ENCODE measurements around the gene TOX2.

- no peak for TF ChIP-seq CTCF (IDR thresholded peaks at IDR 0.05; ENCODE audit: control extremely low read depth in 1 of 3, insufficient read depth in 1 of 3, low read depth in 1 of 3, low read length in 3 of 3)
- no peak for TF ChIP-seq MAX (IDR thresholded peaks at IDR 0.05)
- TF ChIP-seq POLR2AphosphoS5 (IDR thresholded peaks at IDR 0.05; ENCODE audit: low read depth, low read length), result no peak
- TF ChIP-seq EP300 (IDR thresholded peaks at IDR 0.05; ENCODE audit: borderline replicate concordance in 1 of 2, low read depth in 2 of 2, low read length in 2 of 2), result no peak
- TF ChIP-seq CTBP2 (IDR thresholded peaks at IDR 0.05; ENCODE audit: borderline replicate concordance, insufficient read depth, insufficient read length, low read length), result no peak
- TF ChIP-seq POLR2A (IDR thresholded peaks at IDR 0.05; ENCODE audit: control extremely low read depth in 1 of 2, low read depth in 2 of 2, low read length in 2 of 2), result no peak
- no peak for TF ChIP-seq RNF2 (IDR thresholded peaks at IDR 0.05; ENCODE audit: borderline replicate concordance, low read depth, low read length, missing control alignments, poor library complexity, severe bottlenecking)
- no peak for TF ChIP-seq ATF3 (IDR thresholded peaks at IDR 0.05; ENCODE audit: insufficient read depth, low read depth, low read length)
- TF ChIP-seq NANOG (IDR thresholded peaks at IDR 0.05; ENCODE audit: insufficient read depth, low read depth, low read length, poor library complexity, severe bottlenecking), result no peak
- no peak for TF ChIP-seq ATF2 (IDR thresholded peaks at IDR 0.05; ENCODE audit: low read length)
These were observed 44.6 kb downstream of the TOX2 start for GRCh38 chr20:43959079-43959919.

Measured in H1 (cell line).